ENCODE data around the gene TIA1. TPM values are rescaled to one million over a fixed set of nuclear protein-coding genes. Genes with fewer than 3 reads are reported as not detected.

The TIA1 gene
- total RNA-seq, 1 donor from 2014 or later: 176 TPM

GRCh38 chr2:70250434-70250833, 2.0 kb upstream of the TIA1 start:
- Mint-ChIP-seq H3K4me1 (ENCODE audit: unreplicated experiment) (peaks cover 16% of the 10 kb centered on the region), H3K4me3 (ENCODE audit: unreplicated experiment) (no peak overlapping the region), H3K36me3 (ENCODE audit: unreplicated experiment) (no peaks in the 10 kb centered on the region), H3K27ac (ENCODE audit: unreplicated experiment) (no peak overlapping the region), H3K27me3 (ENCODE audit: unreplicated experiment) (no peaks in the 10 kb centered on the region), H3K9me3 (ENCODE audit: unreplicated experiment) (no peaks in the 10 kb centered on the region)
- DNase-seq (ENCODE audit: extremely low spot score, unreplicated experiment): no peak
- no peak for TF ChIP-seq CTCF (IDR thresholded peaks at IDR 0.05)

- no peak for TF ChIP-seq CTCF (IDR thresholded peaks at IDR 0.05)
Measured at GRCh38 chr2:70247364-70248180, 856 bp downstream of the TIA1 start.

GRCh38 chr2:70243806-70244584, 4.4 kb downstream of the TIA1 start:
- Mint-ChIP-seq H3K9me3 (ENCODE audit: unreplicated experiment) (peaks cover 4% of the 10 kb centered on the region), H3K27ac (ENCODE audit: unreplicated experiment) (no peak overlapping the region)

More at GRCh38 chr2:70247364-70248180, 856 bp downstream of the TIA1 start:
- Mint-ChIP-seq H3K36me3 (ENCODE audit: unreplicated experiment) (no peaks in the 10 kb centered on the region), H3K4me3 (ENCODE audit: unreplicated experiment) (peak overlapping the region; percentile 90), H3K27ac (ENCODE audit: unreplicated experiment) (peak overlapping the region; percentile 100), H3K27me3 (ENCODE audit: unreplicated experiment) (no peaks in the 10 kb centered on the region), H3K9me3 (ENCODE audit: unreplicated experiment) (no peaks in the 10 kb centered on the region), H3K4me1 (ENCODE audit: unreplicated experiment) (peaks cover 40% of the 10 kb centered on the region)
- no peak for DNase-seq (ENCODE audit: extremely low spot score, unreplicated experiment)

GRCh38 chr2:70242552-70242951, 5.9 kb downstream of the TIA1 start:
- TF ChIP-seq CTCF (IDR thresholded peaks at IDR 0.05): no peak
- Mint-ChIP-seq H3K36me3 (ENCODE audit: unreplicated experiment) (peaks cover 14% of the 10 kb centered on the region), H3K27ac (ENCODE audit: unreplicated experiment) (peak overlapping the region; percentile 44), H3K27me3 (ENCODE audit: unreplicated experiment) (no peaks in the 10 kb centered on the region), H3K4me1 (ENCODE audit: unreplicated experiment) (peaks cover 52% of the 10 kb centered on the region), H3K4me3 (ENCODE audit: unreplicated experiment) (no peak overlapping the region), H3K9me3 (ENCODE audit: unreplicated experiment) (peaks cover 4% of the 10 kb centered on the region)
- peak; percentile 34 for DNase-seq (ENCODE audit: extremely low spot score, unreplicated experiment)

More at GRCh38 chr2:70243806-70244584, 4.4 kb downstream of the TIA1 start:
- DNase-seq (ENCODE audit: extremely low spot score, unreplicated experiment): no peak
- H3K4me1 Mint-ChIP-seq (ENCODE audit: unreplicated experiment): peaks cover 52% of the 10 kb centered on the region
- H3K4me3 Mint-ChIP-seq (ENCODE audit: unreplicated experiment): no peak overlapping the region
- H3K36me3 Mint-ChIP-seq (ENCODE audit: unreplicated experiment): peaks cover 11% of the 10 kb centered on the region
- TF ChIP-seq CTCF (IDR thresholded peaks at IDR 0.05): no peak
- H3K27me3 Mint-ChIP-seq (ENCODE audit: unreplicated experiment): no peaks in the 10 kb centered on the region

- Mint-ChIP-seq H3K27me3 (ENCODE audit: unreplicated experiment) (no peaks in the 10 kb centered on the region), H3K4me1 (ENCODE audit: unreplicated experiment) (peaks cover 49% of the 10 kb centered on the region), H3K27ac (ENCODE audit: unreplicated experiment) (peak overlapping the region; percentile 42), H3K36me3 (ENCODE audit: unreplicated experiment) (peaks cover 14% of the 10 kb centered on the region), H3K4me3 (ENCODE audit: unreplicated experiment) (no peak overlapping the region), H3K9me3 (ENCODE audit: unreplicated experiment) (peaks cover 4% of the 10 kb centered on the region)
- no peak for TF ChIP-seq CTCF (IDR thresholded peaks at IDR 0.05)
- DNase-seq (ENCODE audit: extremely low spot score, unreplicated experiment): no peak
Measured at GRCh38 chr2:70241340-70241739, 7.1 kb downstream of the TIA1 start.

Measured in osteocyte (in vitro differentiated cells).